K562 (cell line): Measurements from ENCODE around the gene ZRANB3. TPM values are rescaled to one million over a fixed set of nuclear protein-coding genes. Genes with fewer than 3 reads are reported as not detected.

ENCODE experiments used
- ESRRA ChIP-seq: fragments of 450-650 bp; IDR thresholded peaks from 2 replicates; pipeline ENCODE4 v1.6.1; 2014; ENCODE audit warnings: low read depth, mild to moderate bottlenecking, moderate library complexity, borderline replicate concordance
- EZH2 ChIP-seq: IDR thresholded peaks from 2 replicates; pipeline ENCODE4 v1.6.1; 2012; ENCODE audit warnings: low read depth, mild to moderate bottlenecking, inconsistent platforms, low read length, borderline replicate concordance
- GATAD2B ChIP-seq: fragments of 450-650 bp; IDR thresholded peaks from 2 replicates; pipeline ENCODE4 v1.6.1; 2017; ENCODE audit warnings: mild to moderate bottlenecking, borderline replicate concordance
- NCOR1 ChIP-seq: fragments of 450-650 bp; IDR thresholded peaks from 2 replicates; pipeline ENCODE4 v1.6.1; 2016; ENCODE audit warnings: mild to moderate bottlenecking, moderate library complexity
- NFE2L1 ChIP-seq: fragments of 450-650 bp; IDR thresholded peaks from 2 replicates; pipeline ENCODE4 v1.6.1; 2016; ENCODE audit warnings: missing genetic modification characterization, low read depth, mild to moderate bottlenecking, missing compliant biosample characterization, moderate library complexity, borderline replicate concordance
- PRDM10 ChIP-seq: fragments of 450-650 bp; IDR thresholded peaks from 2 replicates; pipeline ENCODE4 v1.6.1; 2018; ENCODE audit not compliant: partially characterized antibody
- TBP ChIP-seq: optimal IDR thresholded peaks from 2 replicates; pipeline ENCODE3; 2011; ENCODE audit warnings: low read depth, low read length, improper control_type of control experiment
- ZFP91 ChIP-seq: sonication (generic); formaldehyde crosslinking; IDR thresholded peaks from 2 replicates; pipeline ENCODE4 v1.8.0; 2022; ENCODE audit warnings: mild to moderate bottlenecking, missing genetic modification reagents
- ZNF134 ChIP-seq: fragments of 250-450 bp; sonication (Bioruptor Pico); conservative IDR thresholded peaks from 2 replicates; pipeline ENCODE4 v1.4.0; 2020
- ZNF395 ChIP-seq: fragments of 200-800 bp; sonication (Bioruptor generic); IDR thresholded peaks from 2 replicates; pipeline ENCODE4 v1.6.1; 2017; ENCODE audit warnings: missing genetic modification characterization, missing compliant biosample characterization
- ZNF586 ChIP-seq: fragments of 450-650 bp; formaldehyde crosslinking; conservative IDR thresholded peaks from 2 replicates; pipeline ENCODE4 v1.4.0; 2020; ENCODE audit warnings: mild to moderate bottlenecking, moderate library complexity
- ZNF79 ChIP-seq: fragments of 250-450 bp; sonication (Bioruptor Pico); IDR thresholded peaks from 2 replicates; pipeline ENCODE4 v1.4.0; 2020; ENCODE audit warnings: low read depth, mild to moderate bottlenecking, moderate library complexity
- ZNF830 ChIP-seq: fragments of 250-450 bp; sonication (Bioruptor Pico); IDR thresholded peaks from 2 replicates; pipeline ENCODE4 v1.5.0; 2021; ENCODE audit warnings: mild to moderate bottlenecking
- polyA plus RNA-seq, 8 experiments: library from polyadenylated mRNA; depleted of rRNA in 4 of 8; stranded (reverse) in 5 of 8; unstranded in 3 of 8; fragments of >200 nt; fragmentation: Nextera tagmentation in 2 of 8; fragmentation: Illumina TruSeq in 1 of 8; extraction: Ambion mirVana in 2 of 8; extraction: Trizol in 1 of 8; gene quantifications; 2 replicates each; pipeline versions ENCODE4 v1.2.1 to v1.2.3, GENCODE V29; 2011 to 2014; ENCODE audit warnings: inconsistent platforms in 1 of 8, missing spikeins in 1 of 8
- total RNA-seq, 7 experiments: library from RNA; depleted of rRNA in 6 of 7; stranded (reverse); fragments of >200 nt in 6 of 7; fragmentation: Illumina TruSeq in 2 of 7; extraction: Trizol in 2 of 7; gene quantifications; 2 replicates each; pipeline versions ENCODE4 v1.2.1 to v1.2.3, GENCODE V29; 2011 to 2021; ENCODE audit warnings: low replicate concordance in 1 of 7
- TF ChIP-seq, protein P1 (sequence below): fragments of 250-450 bp; sonication (Bioruptor Pico); IDR thresholded peaks from 2 replicates; pipeline ENCODE4 v1.5.0; 2021; ENCODE audit warnings: mild to moderate bottlenecking, borderline replicate concordance
- TF ChIP-seq, protein P2 (sequence below): fragments of 450-650 bp; IDR thresholded peaks from one replicate; pipeline ENCODE4 v1.6.1; 2018; ENCODE audit warnings: mild to moderate bottlenecking, moderate library complexity; ENCODE audit not compliant: partially characterized antibody
- TF ChIP-seq, protein P3 (sequence below): IDR thresholded peaks from 2 replicates; pipeline ENCODE4 v1.6.1; 2011; ENCODE audit not compliant: insufficient read length; ENCODE audit errors: extremely low read depth

Gene ZRANB3
- total and polyA plus RNA-seq, 9 of the 15 experiments (the other 6 are each of a cell fraction or from before 2014, with no cell fraction given), result 8.6 to 21.3 (median 14.7) TPM

- no peak for TF ChIP-seq ZNF395 (CRISPR knock-in tag)
- TF ChIP-seq, protein P1, sequence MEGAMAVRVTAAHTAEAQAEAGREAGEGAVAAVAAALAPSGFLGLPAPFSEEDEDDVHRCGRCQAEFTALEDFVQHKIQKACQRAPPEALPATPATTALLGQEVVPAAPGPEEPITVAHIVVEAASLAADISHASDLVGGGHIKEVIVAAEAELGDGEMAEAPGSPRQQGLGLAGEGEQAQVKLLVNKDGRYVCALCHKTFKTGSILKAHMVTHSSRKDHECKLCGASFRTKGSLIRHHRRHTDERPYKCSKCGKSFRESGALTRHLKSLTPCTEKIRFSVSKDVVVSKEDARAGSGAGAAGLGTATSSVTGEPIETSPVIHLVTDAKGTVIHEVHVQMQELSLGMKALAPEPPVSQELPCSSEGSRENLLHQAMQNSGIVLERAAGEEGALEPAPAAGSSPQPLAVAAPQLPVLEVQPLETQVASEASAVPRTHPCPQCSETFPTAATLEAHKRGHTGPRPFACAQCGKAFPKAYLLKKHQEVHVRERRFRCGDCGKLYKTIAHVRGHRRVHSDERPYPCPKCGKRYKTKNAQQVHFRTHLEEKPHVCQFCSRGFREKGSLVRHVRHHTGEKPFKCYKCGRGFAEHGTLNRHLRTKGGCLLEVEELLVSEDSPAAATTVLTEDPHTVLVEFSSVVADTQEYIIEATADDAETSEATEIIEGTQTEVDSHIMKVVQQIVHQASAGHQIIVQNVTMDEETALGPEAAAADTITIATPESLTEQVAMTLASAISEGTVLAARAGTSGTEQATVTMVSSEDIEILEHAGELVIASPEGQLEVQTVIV, result no peak
- TF ChIP-seq NFE2L1 (tag), result no peak
- TF ChIP-seq PRDM10, result no peak
- no peak for TF ChIP-seq ZNF134
- TF ChIP-seq, protein P2, sequence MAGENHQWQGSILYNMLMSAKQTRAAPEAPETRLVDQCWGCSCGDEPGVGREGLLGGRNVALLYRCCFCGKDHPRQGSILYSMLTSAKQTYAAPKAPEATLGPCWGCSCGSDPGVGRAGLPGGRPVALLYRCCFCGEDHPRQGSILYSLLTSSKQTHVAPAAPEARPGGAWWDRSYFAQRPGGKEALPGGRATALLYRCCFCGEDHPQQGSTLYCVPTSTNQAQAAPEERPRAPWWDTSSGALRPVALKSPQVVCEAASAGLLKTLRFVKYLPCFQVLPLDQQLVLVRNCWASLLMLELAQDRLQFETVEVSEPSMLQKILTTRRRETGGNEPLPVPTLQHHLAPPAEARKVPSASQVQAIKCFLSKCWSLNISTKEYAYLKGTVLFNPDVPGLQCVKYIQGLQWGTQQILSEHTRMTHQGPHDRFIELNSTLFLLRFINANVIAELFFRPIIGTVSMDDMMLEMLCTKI, result no peak
- no peak for TF ChIP-seq ZNF586
- TF ChIP-seq, protein P3, sequence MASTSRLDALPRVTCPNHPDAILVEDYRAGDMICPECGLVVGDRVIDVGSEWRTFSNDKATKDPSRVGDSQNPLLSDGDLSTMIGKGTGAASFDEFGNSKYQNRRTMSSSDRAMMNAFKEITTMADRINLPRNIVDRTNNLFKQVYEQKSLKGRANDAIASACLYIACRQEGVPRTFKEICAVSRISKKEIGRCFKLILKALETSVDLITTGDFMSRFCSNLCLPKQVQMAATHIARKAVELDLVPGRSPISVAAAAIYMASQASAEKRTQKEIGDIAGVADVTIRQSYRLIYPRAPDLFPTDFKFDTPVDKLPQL, result no peak
- TF ChIP-seq ESRRA, result no peak
- TF ChIP-seq ZNF830 (CRISPR knock-in tag), result no peak
- no peak for TF ChIP-seq GATAD2B
- no peak for TF ChIP-seq ZFP91 (CRISPR knock-in tag)
- no peak for TF ChIP-seq EZH2
- TF ChIP-seq TBP, result no peak
- TF ChIP-seq ZNF79, result no peak
- no peak for TF ChIP-seq NCOR1
Measured at GRCh38 chr2:135563793-135564192, 32.8 kb upstream of the ZRANB3 start (continued).
